ENCODE data around the gene NME4.

The NME4 gene

GRCh38 chr16:396605-397004 is 394 bp upstream of the NME4 start:
- H3K27ac ChIP-seq = peak overlapping the region; percentile 59
- no peak for TF ChIP-seq ZFX (IDR thresholded peaks at IDR 0.05; ENCODE audit: borderline replicate concordance)
- no peak for TF ChIP-seq CTCF (IDR thresholded peaks at IDR 0.05)

GRCh38 chr16:397736-398332 is 835 bp downstream of the NME4 start:
- peak overlapping the region; percentile 58 for H3K27ac ChIP-seq

GRCh38 chr16:398561-399339 is 1.8 kb downstream of the NME4 start:
- H3K27ac ChIP-seq = peak overlapping the region; percentile 96
- TF ChIP-seq CTCF (IDR thresholded peaks at IDR 0.05) = no peak
- no peak for TF ChIP-seq ZFX (IDR thresholded peaks at IDR 0.05; ENCODE audit: borderline replicate concordance)

More at GRCh38 chr16:397736-398332, 835 bp downstream of the NME4 start:
- TF ChIP-seq CTCF (IDR thresholded peaks at IDR 0.05) (0 out of 2 replicates have a peak, but pooled peaks have one; percentile 10), ZFX (IDR thresholded peaks at IDR 0.05; ENCODE audit: borderline replicate concordance) (no peak)

GRCh38 chr16:399340-400019 is 2.5 kb downstream of the NME4 start:
- H3K27ac ChIP-seq = peak overlapping the region; percentile 96; the same call in 1 of the 2 replicates
- TF ChIP-seq CTCF (IDR thresholded peaks at IDR 0.05) (no peak), ZFX (IDR thresholded peaks at IDR 0.05; ENCODE audit: borderline replicate concordance) (no peak)

GRCh38 chr16:400061-400591 is 3.1 kb downstream of the NME4 start:
- peak overlapping the region; percentile 96 for H3K27ac ChIP-seq

More at GRCh38 chr16:400061-400591, 3.1 kb downstream of the NME4 start:
- TF ChIP-seq ZFX (IDR thresholded peaks at IDR 0.05; ENCODE audit: borderline replicate concordance) = no peak
- no peak for TF ChIP-seq CTCF (IDR thresholded peaks at IDR 0.05)
